ENCODE results near the gene CABP1. TPM values are rescaled to one million over a fixed set of nuclear protein-coding genes. Genes with fewer than 3 reads are reported as not detected.

The CABP1 gene
- polyA plus RNA-seq, 1 experiment = 0.27 TPM

DNA sequence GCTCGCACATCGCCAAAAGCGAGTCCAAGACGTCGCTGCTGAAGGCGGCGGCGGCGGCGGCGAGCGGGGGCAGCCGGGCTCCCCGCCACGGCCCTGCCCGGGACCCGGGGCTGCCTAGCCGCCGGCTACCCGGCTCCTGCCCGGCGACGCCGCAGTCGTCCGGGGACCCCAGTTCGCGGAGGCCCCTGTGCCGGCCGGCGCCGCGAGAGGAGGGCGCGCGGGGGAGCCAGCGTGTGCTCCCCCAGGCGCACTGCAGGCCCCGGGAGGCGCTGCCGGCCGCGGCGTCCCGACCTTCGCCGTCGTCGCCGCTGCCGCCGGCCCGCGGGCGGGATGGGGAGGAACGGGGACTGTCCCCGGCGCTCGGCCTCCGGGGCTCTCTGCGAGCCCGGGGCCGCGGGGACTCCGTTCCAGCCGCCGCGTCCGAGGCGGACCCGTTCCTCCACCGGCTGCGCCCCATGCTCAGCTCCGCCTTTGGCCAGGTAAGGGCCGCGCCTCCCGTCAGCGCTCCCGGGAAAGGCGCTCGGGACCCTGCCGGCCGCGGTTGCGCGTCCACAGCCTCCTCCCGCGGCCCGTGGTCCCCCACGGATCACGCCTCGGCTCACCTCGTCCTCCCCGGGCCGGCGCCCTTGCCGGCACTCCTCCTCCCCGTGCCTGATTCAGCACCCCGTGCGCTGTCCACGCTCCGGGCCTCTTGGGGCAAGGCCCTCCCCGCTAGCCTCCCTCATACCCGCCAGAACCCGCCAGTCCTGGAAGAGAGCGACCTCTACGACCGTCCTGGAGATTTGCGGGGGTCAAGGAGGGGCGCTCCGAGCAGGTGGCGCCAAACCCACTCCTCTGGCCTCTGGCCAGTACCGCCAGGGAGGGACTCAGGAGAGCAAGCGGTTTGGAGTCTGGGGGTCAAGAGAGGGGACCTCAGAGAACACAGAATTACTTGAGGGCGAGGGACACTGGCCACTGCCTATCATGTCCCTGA is 721 bp downstream of the CABP1 start:
- Histone ChIP-seq H3K9me3 (ENCODE audit: control insufficient read depth, insufficient read depth, low read length) (no peaks in the 10 kb centered on the region), H3K27ac (ENCODE audit: low read depth, low read length) (no peak overlapping the region), H3K4me3 (ENCODE audit: low read depth, low read length) (no peak overlapping the region), H3K27me3 (ENCODE audit: control insufficient read depth, insufficient read depth, low read length) (peaks cover 43% of the 10 kb centered on the region)
- no peak for DNase-seq (ENCODE audit: low read depth, low spot score)
- ChIA-PET POLR2A (no interaction called here), CTCF (interaction anchor here (0.8 kb wide), 1 partner anchor 8 kb away, joined by 4 read pairs; no protein-coding TSS in a partner anchor)
- TF ChIP-seq CTCF (IDR thresholded peaks at IDR 0.05; ENCODE audit: low read depth, low read length) = no peak

DNA sequence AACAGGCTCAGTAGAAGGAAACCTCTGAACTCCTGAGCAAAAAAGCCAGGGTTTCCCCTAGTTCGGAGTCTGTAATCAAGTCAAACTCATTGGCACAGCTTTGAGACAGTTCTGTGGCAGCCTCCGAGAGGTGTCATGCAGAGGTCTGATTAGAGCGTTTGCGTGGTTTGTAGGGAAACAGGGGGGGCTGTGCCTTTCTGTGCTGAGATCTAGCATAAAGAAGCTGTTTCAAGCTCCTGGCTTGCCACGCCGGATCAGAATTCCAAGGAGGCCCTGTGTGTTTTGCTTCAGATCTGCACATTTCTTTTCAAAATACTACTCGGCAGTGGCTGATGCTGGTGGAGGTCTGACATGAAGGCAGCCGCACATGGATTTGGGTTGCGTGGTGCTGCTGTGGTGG is 1.7 kb downstream of the CABP1 start:
- Histone ChIP-seq H3K27me3 (ENCODE audit: control insufficient read depth, insufficient read depth, low read length) (peaks cover 43% of the 10 kb centered on the region), H3K4me3 (ENCODE audit: low read depth, low read length) (no peak overlapping the region), H3K27ac (ENCODE audit: low read depth, low read length) (no peak overlapping the region), H3K9me3 (ENCODE audit: control insufficient read depth, insufficient read depth, low read length) (no peaks in the 10 kb centered on the region)
- CTCF ChIA-PET = interaction anchor here (1.2 kb wide), 1 partner anchor 14 kb away, joined by 3 read pairs; no protein-coding TSS in a partner anchor
- POLR2A ChIA-PET = no interaction called here
- TF ChIP-seq CTCF (IDR thresholded peaks at IDR 0.05; ENCODE audit: low read depth, low read length) = no peak
- no peak for DNase-seq (ENCODE audit: low read depth, low spot score)

GRCh38 chr12:120642826-120643225 is 2.4 kb downstream of the CABP1 start:
- ChIA-PET CTCF (interaction anchor here (1.2 kb wide), 1 partner anchor 15 kb away, joined by 3 read pairs; no protein-coding TSS in a partner anchor), POLR2A (no interaction called here)
- no peak for TF ChIP-seq CTCF (IDR thresholded peaks at IDR 0.05; ENCODE audit: low read depth, low read length)

DNA sequence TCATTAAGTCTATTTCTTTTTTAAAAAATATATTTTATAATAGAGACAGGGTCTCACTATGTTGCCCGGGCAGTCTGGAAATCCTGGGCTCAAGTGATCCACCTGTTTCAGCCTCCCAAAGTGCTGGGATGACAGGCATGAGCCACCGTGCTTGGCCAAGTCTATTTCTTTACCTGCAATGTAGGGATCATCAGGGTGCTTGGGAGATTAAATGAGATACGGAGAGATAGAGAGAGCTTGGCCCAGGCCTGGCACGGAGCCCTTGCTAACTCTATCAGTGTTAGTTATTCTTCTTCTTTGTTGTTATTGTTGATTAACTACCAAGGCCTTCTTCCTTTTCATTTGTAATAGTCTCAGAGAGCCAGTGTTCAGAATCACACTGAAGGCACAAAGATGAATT is 3.1 kb downstream of the CABP1 start:
- ChIA-PET POLR2A (no interaction called here), CTCF (interaction anchor here (1.2 to 6.1 kb wide), 2 partner anchors 15 to 328 kb away, joined by 3 to 76 read pairs; no protein-coding TSS in a partner anchor)
- peaks cover 38% of the 10 kb centered on the region for H3K27me3 ChIP-seq (ENCODE audit: control insufficient read depth, insufficient read depth, low read length)
- no peak overlapping the region for H3K27ac ChIP-seq (ENCODE audit: low read depth, low read length)
- no peak overlapping the region for H3K4me3 ChIP-seq (ENCODE audit: low read depth, low read length)
- no peak for TF ChIP-seq CTCF (IDR thresholded peaks at IDR 0.05; ENCODE audit: low read depth, low read length)
- DNase-seq (ENCODE audit: low read depth, low spot score) = no peak
- H3K9me3 ChIP-seq (ENCODE audit: control insufficient read depth, insufficient read depth, low read length) = no peaks in the 10 kb centered on the region

More at GRCh38 chr12:120642826-120643225, 2.4 kb downstream of the CABP1 start:
- DNase-seq (ENCODE audit: low read depth, low spot score) = no peak
- Histone ChIP-seq H3K9me3 (ENCODE audit: control insufficient read depth, insufficient read depth, low read length) (no peaks in the 10 kb centered on the region), H3K27ac (ENCODE audit: low read depth, low read length) (no peak overlapping the region), H3K4me3 (ENCODE audit: low read depth, low read length) (no peak overlapping the region), H3K27me3 (ENCODE audit: control insufficient read depth, insufficient read depth, low read length) (peaks cover 43% of the 10 kb centered on the region)

DNA sequence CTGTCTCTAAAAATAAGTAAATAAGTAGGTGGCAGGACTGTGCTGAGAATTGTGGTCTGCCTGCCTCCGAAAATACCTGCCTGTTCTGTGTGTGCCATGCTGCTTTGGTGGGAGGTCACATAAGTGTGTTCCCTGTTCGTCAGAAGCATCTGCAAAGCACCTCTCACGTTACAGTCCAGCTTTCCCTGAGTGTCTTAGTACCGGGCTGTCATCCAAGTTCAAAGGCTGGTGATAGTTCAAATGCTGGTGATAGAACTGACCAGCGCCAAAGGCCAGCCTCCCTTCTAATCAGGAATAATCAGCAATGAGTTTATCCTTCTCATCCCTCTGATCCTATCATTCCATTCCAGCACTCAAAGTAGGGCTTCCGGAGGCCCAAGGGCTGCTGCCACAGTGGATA is 5.6 kb downstream of the CABP1 start:
- Histone ChIP-seq H3K9me3 (ENCODE audit: control insufficient read depth, insufficient read depth, low read length) (no peaks in the 10 kb centered on the region), H3K27me3 (ENCODE audit: control insufficient read depth, insufficient read depth, low read length) (peaks cover 44% of the 10 kb centered on the region), H3K4me3 (ENCODE audit: low read depth, low read length) (no peak overlapping the region), H3K27ac (ENCODE audit: low read depth, low read length) (no peak overlapping the region)
- TF ChIP-seq CTCF (IDR thresholded peaks at IDR 0.05; ENCODE audit: low read depth, low read length) = no peak
- DNase-seq (ENCODE audit: low read depth, low spot score) = no peak
- ChIA-PET CTCF (interaction anchor here (0.6 to 6.1 kb wide), 20 partner anchors 10 to 624 kb away, joined by 3 to 87 read pairs (median 5); partner anchors contain the start of genes MLEC, POP5 and UNC119B), POLR2A (no interaction called here)
